HG03575 (cell line): ENCODE results near the gene CLRN3.

Experiments
- ATAC-seq: cut with Tn5 transposase; IDR thresholded peaks from one replicate; pipeline ENCODE4 v1.9.1; 2021; ENCODE audit not compliant: unreplicated experiment, insufficient number of reproducible peaks, low FRiP score; ENCODE audit errors: extremely low read depth

Gene CLRN3

GRCh38 chr10:127905001-127905847 lies 12.5 kb upstream of the CLRN3 start:
- ATAC-seq: no peak

DNA sequence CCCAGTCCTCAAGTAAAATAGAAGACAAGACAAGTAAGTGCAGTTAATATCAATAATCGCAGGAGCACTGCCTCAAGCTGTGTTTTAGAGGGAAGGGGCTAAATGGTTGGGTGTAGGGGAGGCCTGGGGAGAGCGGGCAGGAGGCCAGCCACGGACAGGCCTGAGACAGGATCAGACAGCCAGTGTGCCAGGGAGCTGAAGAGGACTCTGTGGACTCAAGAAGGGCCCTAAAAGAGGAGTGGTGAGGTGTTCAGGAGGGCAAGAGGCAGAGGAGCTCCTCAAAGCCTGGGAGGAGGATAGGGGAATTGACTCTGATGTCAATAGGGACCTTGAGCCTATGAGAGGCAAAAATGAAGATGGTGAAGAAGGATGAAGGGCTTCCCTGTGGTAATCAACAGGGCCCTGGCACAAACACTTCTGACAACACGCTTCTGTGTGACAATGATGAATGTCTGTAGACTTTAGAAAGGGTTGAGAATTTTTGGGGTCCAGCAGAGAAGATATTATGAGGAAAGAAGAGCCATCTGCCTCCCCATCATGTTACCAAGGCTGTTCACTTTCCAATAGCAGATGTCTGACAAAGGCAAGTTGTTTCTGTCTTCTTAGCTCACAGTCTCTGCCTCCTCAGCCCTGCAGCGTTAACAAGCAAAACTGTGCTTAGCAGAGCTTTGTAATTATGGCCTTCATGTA lies 11.7 kb upstream of the CLRN3 start:
- no peak for ATAC-seq

DNA sequence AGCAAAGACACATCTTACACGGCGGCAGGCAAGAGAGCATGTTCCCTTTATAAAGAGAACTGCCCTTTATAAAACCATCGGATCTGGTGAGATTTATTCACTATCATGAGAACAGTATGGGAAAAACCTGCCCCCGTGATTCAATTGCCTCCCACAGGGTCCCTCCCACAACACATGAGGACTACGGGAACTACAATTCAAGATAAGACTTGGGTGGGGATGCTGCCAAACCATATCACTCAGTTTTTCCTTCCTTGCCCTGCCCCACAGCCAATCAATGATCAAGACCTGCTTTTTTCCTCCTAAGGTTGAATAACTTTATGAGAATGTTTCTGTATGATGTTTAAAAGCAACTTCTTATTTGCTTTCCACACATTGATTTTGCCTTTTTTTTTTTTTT lies 11.0 kb upstream of the CLRN3 start:
- ATAC-seq: no peak

- ATAC-seq: no peak
These were observed 7.1 kb upstream of the CLRN3 start for GRCh38 chr10:127899766-127900387.

DNA sequence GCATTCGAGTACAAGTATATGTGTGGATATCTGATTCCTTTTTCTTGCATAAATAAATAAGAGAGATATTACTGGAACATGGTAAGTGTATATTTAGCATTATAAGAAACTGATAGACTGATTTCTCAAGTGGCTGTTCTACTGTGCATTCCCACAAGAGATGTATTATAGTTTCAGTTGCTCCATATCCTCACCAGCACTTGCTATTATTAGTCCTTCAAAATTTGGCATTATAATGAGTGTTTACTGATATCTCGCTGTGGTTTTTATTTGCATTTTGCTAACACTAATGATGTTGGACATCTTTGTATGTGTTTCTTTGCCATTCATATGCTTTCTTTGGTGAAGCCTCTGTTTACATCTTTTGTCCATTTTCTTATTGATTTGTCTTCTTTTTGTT lies 4.4 kb upstream of the CLRN3 start:
- no peak for ATAC-seq

- ATAC-seq: no peak
These were observed 3.8 kb upstream of the CLRN3 start for GRCh38 chr10:127896590-127896989.

DNA sequence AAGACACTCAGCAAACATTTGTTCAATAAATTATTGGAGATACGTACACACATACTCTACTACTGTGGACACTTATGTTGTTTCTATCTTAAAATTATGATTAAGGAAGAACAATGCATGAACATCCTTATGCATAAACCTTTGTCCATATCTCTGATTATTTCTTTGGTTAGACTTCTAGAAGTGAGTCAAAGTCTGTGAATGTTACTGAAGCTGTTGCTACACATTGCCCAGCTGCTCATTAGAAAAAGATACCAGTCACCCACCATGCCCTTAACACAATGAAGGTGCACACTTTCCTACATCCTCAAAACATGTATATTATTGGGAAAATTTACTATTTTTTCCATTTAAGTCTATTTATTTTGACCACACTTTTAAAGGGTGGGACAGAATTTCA lies 1.4 kb upstream of the CLRN3 start:
- ATAC-seq: no peak

GRCh38 chr10:127890832-127891334 lies 1.9 kb downstream of the CLRN3 start:
- ATAC-seq: no peak

DNA sequence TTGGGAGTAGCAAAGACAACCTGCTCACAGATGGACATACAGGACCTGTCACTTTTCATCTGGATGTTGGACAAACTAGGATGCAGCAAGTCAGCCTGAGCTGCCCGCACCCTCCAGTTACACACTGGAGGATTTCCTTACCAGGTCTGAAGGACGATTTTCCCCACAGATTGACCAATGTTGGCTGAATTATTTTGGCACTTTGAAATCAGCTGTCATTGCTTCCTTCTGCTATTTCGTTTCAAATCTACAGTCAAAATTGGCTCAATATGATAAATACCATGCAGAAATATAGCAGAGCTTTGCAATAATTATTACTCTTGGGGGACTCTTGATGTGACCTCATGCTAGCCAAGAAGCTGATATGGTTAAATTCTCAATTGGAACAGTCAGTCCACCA lies 2.5 kb downstream of the CLRN3 start:
- no peak for ATAC-seq

GRCh38 chr10:127889605-127890195 lies 3.0 kb downstream of the CLRN3 start:
- ATAC-seq: no peak

- no peak for ATAC-seq
These were observed 4.0 kb downstream of the CLRN3 start for GRCh38 chr10:127888521-127889312.

DNA sequence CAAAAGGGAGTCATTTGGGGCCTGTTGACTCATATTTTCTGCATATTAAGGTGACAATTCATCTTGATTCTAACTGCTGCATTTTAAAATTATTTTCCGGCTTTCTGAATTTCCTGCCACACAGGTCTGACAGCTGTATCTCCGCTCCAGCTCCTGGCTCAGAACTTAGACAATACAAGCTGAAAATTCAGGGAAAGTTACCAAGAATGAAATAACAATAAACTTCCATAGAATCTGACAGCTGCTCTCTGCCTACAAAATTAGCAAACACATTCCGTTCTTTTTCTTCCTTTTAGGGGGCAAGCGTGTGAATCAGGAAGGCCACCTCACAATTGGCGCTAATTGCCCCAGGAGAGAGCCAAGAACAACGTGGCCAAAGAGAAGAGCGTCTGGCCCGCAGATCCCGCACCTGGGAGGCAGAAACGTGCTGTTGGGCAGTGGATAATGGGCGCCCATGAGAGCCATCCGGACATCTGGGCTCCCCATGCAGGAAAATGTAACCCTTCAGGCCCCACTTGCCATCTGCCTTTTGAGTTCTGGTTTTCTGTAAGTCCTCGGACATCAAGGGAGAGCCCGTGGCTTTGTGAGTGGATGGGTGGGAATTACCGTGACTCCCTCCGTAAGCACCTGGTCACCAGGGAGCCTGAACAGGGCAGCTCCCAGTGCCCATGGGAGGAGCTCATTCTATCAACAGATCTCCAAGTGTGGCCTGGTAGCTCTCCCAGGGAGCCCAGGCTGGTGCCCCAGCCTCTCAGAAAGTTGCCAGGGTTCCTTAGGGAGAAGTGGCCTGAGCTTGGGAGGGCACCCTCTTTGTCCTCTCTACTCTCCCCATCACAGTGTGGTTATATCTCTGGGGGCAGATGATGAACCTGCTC lies 5.0 kb downstream of the CLRN3 start:
- no peak for ATAC-seq

- no peak for ATAC-seq
These were observed 6.2 kb downstream of the CLRN3 start for GRCh38 chr10:127886371-127887051.

GRCh38 chr10:127884501-127884900 lies 8.2 kb downstream of the CLRN3 start:
- ATAC-seq: no peak

DNA sequence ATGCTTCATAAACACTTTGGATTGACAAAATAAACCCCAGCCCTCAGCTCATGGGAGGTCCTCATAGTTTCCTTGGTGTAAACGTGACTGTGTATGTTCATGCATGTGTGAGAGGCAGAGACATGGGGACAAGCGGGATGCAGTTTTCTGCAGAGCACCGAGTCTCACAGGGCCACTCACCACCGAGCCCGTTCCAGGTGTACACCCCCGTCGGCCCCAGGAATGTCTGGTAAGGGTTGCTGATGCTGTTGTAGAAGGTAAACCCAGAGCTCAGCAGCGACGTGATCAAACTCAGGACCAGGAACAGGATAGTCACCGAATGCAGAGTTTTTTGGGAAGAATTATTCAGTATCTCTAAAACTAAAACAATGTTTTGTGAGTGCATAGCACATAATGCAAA lies 9.2 kb downstream of the CLRN3 start:
- ATAC-seq: no peak

DNA sequence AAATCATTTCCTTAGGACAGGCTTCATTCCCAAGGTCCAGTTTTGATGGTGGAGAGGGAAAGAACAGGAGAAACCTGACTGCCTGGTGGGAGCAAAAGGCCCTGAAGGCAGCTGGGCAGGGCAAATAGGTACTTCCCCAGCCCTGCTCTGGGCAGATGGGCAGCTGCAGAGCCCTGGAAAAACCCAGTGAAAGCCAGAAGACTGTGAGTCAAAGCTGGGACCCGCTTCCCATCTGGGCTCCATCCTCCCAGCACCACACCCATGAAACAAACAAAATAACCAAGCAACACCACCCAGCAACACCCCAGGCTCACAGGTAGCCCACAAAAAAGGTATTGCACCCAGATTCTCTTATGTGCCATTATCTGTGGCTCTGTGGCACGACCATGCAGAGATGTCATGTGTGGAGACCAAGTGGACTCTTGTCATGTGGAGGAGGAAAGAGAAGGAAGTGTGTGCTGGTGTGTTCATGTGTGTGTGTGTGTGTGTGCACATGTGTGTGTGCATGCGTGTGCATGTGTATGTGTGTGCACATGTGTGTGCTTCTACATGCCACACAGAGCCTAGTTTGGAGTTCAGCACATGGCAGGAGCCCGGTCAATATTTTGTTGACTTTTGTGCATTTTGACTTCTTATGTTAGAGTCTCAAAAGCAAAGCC lies 9.8 kb downstream of the CLRN3 start:
- no peak for ATAC-seq

- ATAC-seq: no peak
These were observed 10.3 kb downstream of the CLRN3 start for GRCh38 chr10:127882391-127882790.
